Measurements from ENCODE around the gene POLR2A.
"Not testable (repeated sequence)": the region's sequence is repeated elsewhere in the genome, so short reads cannot be mapped to it uniquely, and the experiment has no call there.

DNA sequence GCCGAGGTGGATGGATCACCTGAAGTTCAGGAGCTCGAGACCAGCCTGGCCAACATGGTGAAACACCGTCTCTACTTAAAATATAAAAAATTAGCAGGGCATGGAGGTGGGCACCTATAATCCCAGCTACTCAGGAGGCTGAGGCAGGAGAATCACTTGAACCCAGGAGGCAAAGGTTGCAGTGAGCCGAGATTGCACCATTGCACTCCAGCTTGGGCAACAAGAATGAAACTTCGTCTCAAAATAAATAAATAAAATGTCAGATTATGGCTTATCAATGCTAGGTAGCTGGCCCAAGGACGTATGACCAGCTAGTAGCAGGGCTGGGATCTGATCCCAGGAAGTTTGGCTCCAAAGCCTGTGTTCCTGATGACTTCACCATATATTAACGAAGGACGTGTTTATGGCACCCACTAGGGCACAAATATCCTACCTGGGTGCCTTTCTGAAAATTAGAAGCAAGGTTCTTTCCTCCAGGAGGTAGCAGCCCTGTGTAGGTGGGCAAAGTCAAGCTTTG, 13.7 kb upstream of the POLR2A start:
- not testable (repeated sequence) for TF ChIP-seq POLR2AphosphoS5 (IDR thresholded peaks at IDR 0.05; ENCODE audit: low read length); YY1 (IDR thresholded peaks at IDR 0.05; ENCODE audit: low read depth, low read length); TAF1 (IDR thresholded peaks at IDR 0.05; ENCODE audit: borderline replicate concordance, low read depth, low read length); CEBPB (IDR thresholded peaks at IDR 0.05; ENCODE audit: borderline replicate concordance in 1 of 2, low read depth in 2 of 2, low read length in 2 of 2); POLR2A (IDR thresholded peaks at IDR 0.05; ENCODE audit: low read depth, low read length); FOXK2 (IDR thresholded peaks at IDR 0.05); EZH2 (IDR thresholded peaks at IDR 0.05; ENCODE audit: borderline replicate concordance, control insufficient read depth, low read depth, low read length); NR2C2 (IDR thresholded peaks at IDR 0.05; ENCODE audit: borderline replicate concordance, control insufficient read depth, insufficient read length, low read depth); PAX5 (IDR thresholded peaks at IDR 0.05; ENCODE audit: borderline replicate concordance, low read depth, low read length); EGR1 (IDR thresholded peaks at IDR 0.05; ENCODE audit: borderline replicate concordance in 1 of 2, low read depth in 2 of 2, low read length in 2 of 2)
- TF ChIP-seq, protein P1, sequence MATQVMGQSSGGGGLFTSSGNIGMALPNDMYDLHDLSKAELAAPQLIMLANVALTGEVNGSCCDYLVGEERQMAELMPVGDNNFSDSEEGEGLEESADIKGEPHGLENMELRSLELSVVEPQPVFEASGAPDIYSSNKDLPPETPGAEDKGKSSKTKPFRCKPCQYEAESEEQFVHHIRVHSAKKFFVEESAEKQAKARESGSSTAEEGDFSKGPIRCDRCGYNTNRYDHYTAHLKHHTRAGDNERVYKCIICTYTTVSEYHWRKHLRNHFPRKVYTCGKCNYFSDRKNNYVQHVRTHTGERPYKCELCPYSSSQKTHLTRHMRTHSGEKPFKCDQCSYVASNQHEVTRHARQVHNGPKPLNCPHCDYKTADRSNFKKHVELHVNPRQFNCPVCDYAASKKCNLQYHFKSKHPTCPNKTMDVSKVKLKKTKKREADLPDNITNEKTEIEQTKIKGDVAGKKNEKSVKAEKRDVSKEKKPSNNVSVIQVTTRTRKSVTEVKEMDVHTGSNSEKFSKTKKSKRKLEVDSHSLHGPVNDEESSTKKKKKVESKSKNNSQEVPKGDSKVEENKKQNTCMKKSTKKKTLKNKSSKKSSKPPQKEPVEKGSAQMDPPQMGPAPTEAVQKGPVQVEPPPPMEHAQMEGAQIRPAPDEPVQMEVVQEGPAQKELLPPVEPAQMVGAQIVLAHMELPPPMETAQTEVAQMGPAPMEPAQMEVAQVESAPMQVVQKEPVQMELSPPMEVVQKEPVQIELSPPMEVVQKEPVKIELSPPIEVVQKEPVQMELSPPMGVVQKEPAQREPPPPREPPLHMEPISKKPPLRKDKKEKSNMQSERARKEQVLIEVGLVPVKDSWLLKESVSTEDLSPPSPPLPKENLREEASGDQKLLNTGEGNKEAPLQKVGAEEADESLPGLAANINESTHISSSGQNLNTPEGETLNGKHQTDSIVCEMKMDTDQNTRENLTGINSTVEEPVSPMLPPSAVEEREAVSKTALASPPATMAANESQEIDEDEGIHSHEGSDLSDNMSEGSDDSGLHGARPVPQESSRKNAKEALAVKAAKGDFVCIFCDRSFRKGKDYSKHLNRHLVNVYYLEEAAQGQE (IDR thresholded peaks at IDR 0.05; ENCODE audit: low read depth, low read length) = not testable (repeated sequence)
- TF ChIP-seq, protein P2, sequence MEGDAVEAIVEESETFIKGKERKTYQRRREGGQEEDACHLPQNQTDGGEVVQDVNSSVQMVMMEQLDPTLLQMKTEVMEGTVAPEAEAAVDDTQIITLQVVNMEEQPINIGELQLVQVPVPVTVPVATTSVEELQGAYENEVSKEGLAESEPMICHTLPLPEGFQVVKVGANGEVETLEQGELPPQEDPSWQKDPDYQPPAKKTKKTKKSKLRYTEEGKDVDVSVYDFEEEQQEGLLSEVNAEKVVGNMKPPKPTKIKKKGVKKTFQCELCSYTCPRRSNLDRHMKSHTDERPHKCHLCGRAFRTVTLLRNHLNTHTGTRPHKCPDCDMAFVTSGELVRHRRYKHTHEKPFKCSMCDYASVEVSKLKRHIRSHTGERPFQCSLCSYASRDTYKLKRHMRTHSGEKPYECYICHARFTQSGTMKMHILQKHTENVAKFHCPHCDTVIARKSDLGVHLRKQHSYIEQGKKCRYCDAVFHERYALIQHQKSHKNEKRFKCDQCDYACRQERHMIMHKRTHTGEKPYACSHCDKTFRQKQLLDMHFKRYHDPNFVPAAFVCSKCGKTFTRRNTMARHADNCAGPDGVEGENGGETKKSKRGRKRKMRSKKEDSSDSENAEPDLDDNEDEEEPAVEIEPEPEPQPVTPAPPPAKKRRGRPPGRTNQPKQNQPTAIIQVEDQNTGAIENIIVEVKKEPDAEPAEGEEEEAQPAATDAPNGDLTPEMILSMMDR (IDR thresholded peaks at IDR 0.05 in 2 of 3, conservative IDR thresholded peaks at IDR 0.05 in 1 of 3; ENCODE audit: control insufficient read depth in 2 of 3, extremely low read depth in 1 of 3, insufficient read depth in 1 of 3, low read depth in 3 of 3, low read length in 3 of 3) = not testable (repeated sequence)
- TF ChIP-seq, protein P3, sequence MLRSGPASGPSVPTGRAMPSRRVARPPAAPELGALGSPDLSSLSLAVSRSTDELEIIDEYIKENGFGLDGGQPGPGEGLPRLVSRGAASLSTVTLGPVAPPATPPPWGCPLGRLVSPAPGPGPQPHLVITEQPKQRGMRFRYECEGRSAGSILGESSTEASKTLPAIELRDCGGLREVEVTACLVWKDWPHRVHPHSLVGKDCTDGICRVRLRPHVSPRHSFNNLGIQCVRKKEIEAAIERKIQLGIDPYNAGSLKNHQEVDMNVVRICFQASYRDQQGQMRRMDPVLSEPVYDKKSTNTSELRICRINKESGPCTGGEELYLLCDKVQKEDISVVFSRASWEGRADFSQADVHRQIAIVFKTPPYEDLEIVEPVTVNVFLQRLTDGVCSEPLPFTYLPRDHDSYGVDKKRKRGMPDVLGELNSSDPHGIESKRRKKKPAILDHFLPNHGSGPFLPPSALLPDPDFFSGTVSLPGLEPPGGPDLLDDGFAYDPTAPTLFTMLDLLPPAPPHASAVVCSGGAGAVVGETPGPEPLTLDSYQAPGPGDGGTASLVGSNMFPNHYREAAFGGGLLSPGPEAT (IDR thresholded peaks at IDR 0.05; ENCODE audit: low read depth) = not testable (repeated sequence)
- TF ChIP-seq, protein P4, sequence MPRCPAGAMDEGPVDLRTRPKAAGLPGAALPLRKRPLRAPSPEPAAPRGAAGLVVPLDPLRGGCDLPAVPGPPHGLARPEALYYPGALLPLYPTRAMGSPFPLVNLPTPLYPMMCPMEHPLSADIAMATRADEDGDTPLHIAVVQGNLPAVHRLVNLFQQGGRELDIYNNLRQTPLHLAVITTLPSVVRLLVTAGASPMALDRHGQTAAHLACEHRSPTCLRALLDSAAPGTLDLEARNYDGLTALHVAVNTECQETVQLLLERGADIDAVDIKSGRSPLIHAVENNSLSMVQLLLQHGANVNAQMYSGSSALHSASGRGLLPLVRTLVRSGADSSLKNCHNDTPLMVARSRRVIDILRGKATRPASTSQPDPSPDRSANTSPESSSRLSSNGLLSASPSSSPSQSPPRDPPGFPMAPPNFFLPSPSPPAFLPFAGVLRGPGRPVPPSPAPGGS (IDR thresholded peaks at IDR 0.05; ENCODE audit: borderline replicate concordance, insufficient read depth, low read depth, low read length, poor library complexity, severe bottlenecking) = not testable (repeated sequence)

All from GM12878 (cell line).